Erythroblast (primary cell): ENCODE data around the gene ARID1B.

Source experiments
- GATA1 ChIP-seq: IDR thresholded peaks from 2 replicates; pipeline ENCODE4 v1.6.1; 2011; ENCODE audit warnings: low read depth, mild to moderate bottlenecking, control low read depth, low read length, moderate library complexity
- POLR2A ChIP-seq: IDR thresholded peaks from 2 replicates; pipeline ENCODE4 v1.6.1; 2011; ENCODE audit warnings: mild to moderate bottlenecking, low read length

DNA sequence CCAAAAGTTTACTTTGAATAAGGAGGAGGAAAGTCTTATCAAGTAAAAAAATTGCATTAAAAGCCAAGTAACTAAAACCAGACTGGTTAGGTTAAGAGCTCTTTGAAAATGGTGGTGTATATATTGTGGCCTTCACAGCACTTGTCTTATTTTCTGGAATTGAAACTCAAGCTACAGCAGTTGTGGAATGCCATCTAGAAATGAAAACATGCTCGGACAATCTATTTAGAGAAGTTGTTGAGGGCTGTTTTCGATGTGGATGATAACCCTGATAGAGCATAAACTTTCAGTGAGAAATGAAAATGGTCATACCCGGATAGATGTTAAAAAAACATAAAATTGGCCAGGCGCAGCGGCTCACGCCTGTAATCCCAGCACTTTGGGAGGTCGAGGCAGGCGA, 47.0 kb downstream of the ARID1B start:
- TF ChIP-seq POLR2A = no peak
- no peak for TF ChIP-seq GATA1
